ENCODE results near the gene PLEKHA5.
"Not testable (repeated sequence)": the region's sequence is repeated elsewhere in the genome, so short reads cannot be mapped to it uniquely, and the experiment has no call there.

The PLEKHA5 gene

GRCh38 chr12:19203539-19204506 lies 74.3 kb downstream of the PLEKHA5 start:
- no peak for DNase-seq

- DNase-seq, result no peak
These were observed 75.6 kb downstream of the PLEKHA5 start for GRCh38 chr12:19205120-19205519.

GRCh38 chr12:19206493-19207077 lies 77.1 kb downstream of the PLEKHA5 start:
- DNase-seq, result no peak

- no peak for DNase-seq
These were observed 78.9 kb downstream of the PLEKHA5 start for GRCh38 chr12:19208456-19208855.

- no peak for DNase-seq
These were observed 80.1 kb downstream of the PLEKHA5 start for GRCh38 chr12:19209661-19210060.

- DNase-seq, result no peak
These were observed 82.3 kb downstream of the PLEKHA5 start for GRCh38 chr12:19211802-19212201.

- no peak for DNase-seq
These were observed 82.7 kb downstream of the PLEKHA5 start for GRCh38 chr12:19212245-19212644.

GRCh38 chr12:19214020-19214419 lies 84.5 kb downstream of the PLEKHA5 start:
- DNase-seq, result no peak

- no peak for DNase-seq
These were observed 85.6 kb downstream of the PLEKHA5 start for GRCh38 chr12:19215115-19215514.

- no peak for DNase-seq
These were observed 87.9 kb downstream of the PLEKHA5 start for GRCh38 chr12:19217446-19217845.

- no peak for DNase-seq
These were observed 90.7 kb downstream of the PLEKHA5 start for GRCh38 chr12:19220205-19220604.

GRCh38 chr12:19220852-19221466 lies 91.4 kb downstream of the PLEKHA5 start:
- DNase-seq, result no peak

GRCh38 chr12:19222558-19222957 lies 93.0 kb downstream of the PLEKHA5 start:
- no peak for DNase-seq

- DNase-seq, result peak; percentile 62
These were observed 93.5 kb downstream of the PLEKHA5 start for GRCh38 chr12:19223018-19223417.

GRCh38 chr12:19223695-19224094 lies 94.2 kb downstream of the PLEKHA5 start:
- DNase-seq, result no peak

- DNase-seq, result no peak
These were observed 95.2 kb downstream of the PLEKHA5 start for GRCh38 chr12:19224746-19225145.

GRCh38 chr12:19227190-19227879 lies 97.8 kb downstream of the PLEKHA5 start:
- no peak for DNase-seq

GRCh38 chr12:19227880-19228210 lies 98.3 kb downstream of the PLEKHA5 start:
- DNase-seq, result no peak

- not testable (repeated sequence) for DNase-seq
These were observed 99.5 kb downstream of the PLEKHA5 start for GRCh38 chr12:19229021-19229420.

- no peak for DNase-seq
These were observed 100.8 kb downstream of the PLEKHA5 start for GRCh38 chr12:19230299-19230866.

GRCh38 chr12:19230896-19231295 lies 101.4 kb downstream of the PLEKHA5 start:
- no peak for DNase-seq

GRCh38 chr12:19234171-19234704 lies 104.7 kb downstream of the PLEKHA5 start:
- no peak for DNase-seq

All from NCI-H2029 treated with DMSO at 0.1 percent for 48 hours (cell line).